ENCODE results near the gene KRT40. TPM values are rescaled to one million over a fixed set of nuclear protein-coding genes. Genes with fewer than 3 reads are reported as not detected.

The KRT40 gene
- total RNA-seq, 1 donor from 2014 or later = not detected

GRCh38 chr17:40997361-40997760, 13.2 kb upstream of the KRT40 start:
- intact Hi-C loops (cut with micrococcal nuclease) = no loop called here

GRCh38 chr17:40996829-40997228, 12.7 kb upstream of the KRT40 start:
- intact Hi-C loops (cut with micrococcal nuclease) = no loop called here

GRCh38 chr17:40995116-40995515, 11.0 kb upstream of the KRT40 start:
- intact Hi-C loops (cut with micrococcal nuclease) = no loop called here

GRCh38 chr17:40993839-40994238, 9.7 kb upstream of the KRT40 start, which contains the start of gene KRTAP3-3:
Gene KRTAP3-3 (minus strand): TSS chr17:40994164. CDS start chr17:40994097, 67 bp downstream.
- intact Hi-C loops (cut with micrococcal nuclease) = no loop called here

- intact Hi-C loops (cut with micrococcal nuclease) = no loop called here
Observed at GRCh38 chr17:40993084-40993483, 9.0 kb upstream of the KRT40 start.

GRCh38 chr17:40992666-40993065, 8.5 kb upstream of the KRT40 start:
- intact Hi-C loops (cut with micrococcal nuclease) = no loop called here

GRCh38 chr17:40986920-40987319, 2.8 kb upstream of the KRT40 start:
- intact Hi-C loops (cut with micrococcal nuclease) = no loop called here

- intact Hi-C loops (cut with micrococcal nuclease) = no loop called here
Observed at GRCh38 chr17:40981115-40981514, 3.0 kb downstream of the KRT40 start.

GRCh38 chr17:40980596-40980995, 3.5 kb downstream of the KRT40 start:
- intact Hi-C loops (cut with micrococcal nuclease) = no loop called here

GRCh38 chr17:40980117-40980516, 4.0 kb downstream of the KRT40 start:
- intact Hi-C loops (cut with micrococcal nuclease) = no loop called here

- intact Hi-C loops (cut with micrococcal nuclease) = no loop called here
Observed at GRCh38 chr17:40978575-40979151, 5.5 kb downstream of the KRT40 start.

GRCh38 chr17:40975516-40975915, 8.6 kb downstream of the KRT40 start:
- intact Hi-C loops (cut with micrococcal nuclease) = no loop called here

- intact Hi-C loops (cut with micrococcal nuclease) = no loop called here
Observed at GRCh38 chr17:40974366-40974765, 9.8 kb downstream of the KRT40 start.

GRCh38 chr17:40967582-40967981, 16.5 kb downstream of the KRT40 start:
- intact Hi-C loops (cut with micrococcal nuclease) = no loop called here

- intact Hi-C loops (cut with micrococcal nuclease) = no loop called here
Observed at GRCh38 chr17:40966848-40967247, 17.3 kb downstream of the KRT40 start, which contains the start of gene KRT39. Gene KRT39 (minus strand): TSS chr17:40966948. CDS start chr17:40966856, 92 bp downstream.

GRCh38 chr17:40963838-40964237, 20.3 kb downstream of the KRT40 start:
- intact Hi-C loops (cut with micrococcal nuclease) = no loop called here

GRCh38 chr17:40962059-40962561, 22.0 kb downstream of the KRT40 start:
- intact Hi-C loops (cut with micrococcal nuclease) = no loop called here

- intact Hi-C loops (cut with micrococcal nuclease) = no loop called here
Observed at GRCh38 chr17:40961591-40961990, 22.5 kb downstream of the KRT40 start.

- intact Hi-C loops (cut with micrococcal nuclease) = no loop called here
Observed at GRCh38 chr17:40960144-40960543, 24.0 kb downstream of the KRT40 start.

GRCh38 chr17:40958086-40958953, 25.8 kb downstream of the KRT40 start:
- intact Hi-C loops (cut with micrococcal nuclease) = no loop called here

GRCh38 chr17:40956401-40957254, 27.5 kb downstream of the KRT40 start:
- intact Hi-C loops (cut with micrococcal nuclease) = no loop called here
